Fibroblast of mammary gland (primary cell): ENCODE measurements around the gene GPR142.

Source experiments
- DNase-seq: peaks from one replicate; pipeline ENCODE4 v3.0.0-alpha.2; 2010; ENCODE audit warnings: low read depth
- H3K4me3 ChIP-seq: 2 replicates; pipeline ENCODE4 v1.5.1; 2011; ENCODE audit warnings: low read depth, mild to moderate bottlenecking, low read length, moderate library complexity; ENCODE audit not compliant: control insufficient read depth
- CTCF ChIP-seq: conservative IDR thresholded peaks from 2 replicates; pipeline ENCODE4 v1.5.1; 2011; ENCODE audit warnings: low read depth, low read length, inconsistent platforms; ENCODE audit not compliant: control insufficient read depth, insufficient read depth

The GPR142 gene

GRCh38 chr17:74368341-74369081, 1.2 kb downstream of the GPR142 start:
- TF ChIP-seq CTCF, result peak; percentile 90
- H3K4me3 ChIP-seq, result no peak overlapping the region
- DNase-seq, result peak; percentile 52

- DNase-seq, result no peak
- H3K4me3 ChIP-seq, result no peak overlapping the region
- no peak for TF ChIP-seq CTCF
These were observed 1.9 kb downstream of the GPR142 start for GRCh38 chr17:74369221-74369620.

GRCh38 chr17:74369665-74370490, 2.6 kb downstream of the GPR142 start:
- H3K4me3 ChIP-seq, result no peak overlapping the region
- DNase-seq, result no peak
- TF ChIP-seq CTCF, result no peak

GRCh38 chr17:74371653-74372147, 4.4 kb downstream of the GPR142 start:
- no peak overlapping the region for H3K4me3 ChIP-seq
- no peak for DNase-seq

GRCh38 chr17:74372426-74372825, 5.1 kb downstream of the GPR142 start:
- no peak for DNase-seq
- no peak overlapping the region for H3K4me3 ChIP-seq
- no peak for TF ChIP-seq CTCF

More at GRCh38 chr17:74371653-74372147, 4.4 kb downstream of the GPR142 start:
- no peak for TF ChIP-seq CTCF

- DNase-seq, result no peak
- H3K4me3 ChIP-seq, result no peak overlapping the region
- TF ChIP-seq CTCF, result no peak
These were observed 6.7 kb downstream of the GPR142 start for GRCh38 chr17:74373838-74374606.
